ENCODE results near the gene MAST4. TPM values are rescaled to one million over a fixed set of nuclear protein-coding genes. Genes with fewer than 3 reads are reported as not detected.
"Not testable (repeated sequence)": the region's sequence is repeated elsewhere in the genome, so short reads cannot be mapped to it uniquely, and the experiment has no call there.

Gene MAST4
- total RNA-seq, 5 donors from 2014 or later (not counting 1 experiment from before 2014, with no cell fraction given): 26.1 to 35.5 (median 32.0) TPM

- 86% methylated on average over 1 of the region's 5 CpGs for WGBS (ENCODE audit: insufficient coverage)
- CTCF ChIA-PET: no interaction called here
These were observed 149.1 kb downstream of the MAST4 start for GRCh38 chr5:66745297-66745696.

DNA sequence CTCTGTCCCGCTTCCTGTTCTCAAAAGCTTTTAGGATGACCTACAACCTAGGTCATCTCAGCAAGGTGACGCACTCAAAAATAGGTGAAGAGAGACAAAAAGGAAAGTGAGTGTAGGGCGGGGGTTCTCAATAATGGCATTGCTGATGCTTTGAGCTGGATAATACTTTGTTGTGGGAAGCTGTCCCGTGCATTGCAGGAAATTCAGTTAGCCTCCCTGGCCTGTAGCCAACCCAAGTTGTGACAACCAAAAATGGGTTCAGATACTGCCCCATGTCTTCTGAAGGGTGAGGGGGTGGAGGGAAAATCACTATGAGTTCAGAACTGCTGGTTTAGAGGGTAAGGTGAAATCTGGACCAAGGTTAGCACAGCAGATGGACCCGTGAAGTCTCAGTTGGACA lies 151.4 kb downstream of the MAST4 start:
- Mint-ChIP-seq H3K36me3 (no peaks in the 10 kb centered on the region), H3K27me3 (peaks cover 23 to 26% of the 10 kb centered on the region in 2 donors), H3K4me3 (no peak overlapping the region), H3K9me3 (no peaks in the 10 kb centered on the region), H3K4me1 (peaks cover 0 to 8% (median 2%) of the 10 kb centered on the region in 3 donors), H3K27ac (no peak overlapping the region)
- DNase-seq (peak in 1 of 35 experiments; percentile 1), ATAC-seq (replicated peaks in 1 of 4) (no peak)
- Histone ChIP-seq H3K4me1 (ENCODE audit: control insufficient read depth in 1 of 2, extremely low read depth in 1 of 2, insufficient read depth in 2 of 2, low read length in 2 of 2) (peaks cover 0 to 2% of the 10 kb centered on the region in 2 experiments), H3K9me3 (no peaks in the 10 kb centered on the region), H3K36me3 (ENCODE audit: control insufficient read depth in 2 of 2, extremely low read depth in 1 of 2, insufficient read depth in 1 of 2, low read length in 1 of 2) (no peaks in the 10 kb centered on the region), H3K27me3 (replicated peaks in 1 of 2; ENCODE audit: control insufficient read depth in 2 of 2, extremely low read depth in 1 of 2, insufficient read depth in 2 of 2, low read length in 1 of 2) (no peaks in the 10 kb centered on the region), H3K4me3 (ENCODE audit: control insufficient read depth in 1 of 2, extremely low read depth in 1 of 2, low read length in 1 of 2) (no peak overlapping the region), H3K27ac (ENCODE audit: low read length) (no peak overlapping the region)
- WGBS (ENCODE audit: insufficient coverage): 39% methylated on average over 3 of the region's 5 CpGs
- ChIA-PET POLR2A (no interaction called here), CTCF (no interaction called here)

More at GRCh38 chr5:66745297-66745696, 149.1 kb downstream of the MAST4 start:
- Mint-ChIP-seq H3K4me1 (peaks cover 0 to 9% (median 2%) of the 10 kb centered on the region in 3 donors), H3K4me3 (no peak overlapping the region), H3K36me3 (no peaks in the 10 kb centered on the region), H3K9me3 (no peaks in the 10 kb centered on the region), H3K27ac (no peak overlapping the region), H3K27me3 (peaks cover 23 to 28% of the 10 kb centered on the region in 2 donors)
- H3K36me3 ChIP-seq (ENCODE audit: control insufficient read depth in 2 of 2, extremely low read depth in 1 of 2, insufficient read depth in 1 of 2, low read length in 1 of 2): no peaks in the 10 kb centered on the region
- no peak overlapping the region for H3K27ac ChIP-seq (ENCODE audit: low read length)
- H3K4me1 ChIP-seq (ENCODE audit: control insufficient read depth in 1 of 2, extremely low read depth in 1 of 2, insufficient read depth in 2 of 2, low read length in 2 of 2): peaks cover 0 to 2% of the 10 kb centered on the region in 2 experiments
- peaks cover 0 to 2% of the 10 kb centered on the region in 2 experiments for H3K27me3 ChIP-seq (replicated peaks in 1 of 2; ENCODE audit: control insufficient read depth in 2 of 2, extremely low read depth in 1 of 2, insufficient read depth in 2 of 2, low read length in 1 of 2)
- no peak overlapping the region for H3K4me3 ChIP-seq (ENCODE audit: control insufficient read depth in 1 of 2, extremely low read depth in 1 of 2, low read length in 1 of 2)
- POLR2A ChIA-PET: no interaction called here
- DNase-seq (no peak), ATAC-seq (replicated peaks in 1 of 4) (no peak)
- no peaks in the 10 kb centered on the region for H3K9me3 ChIP-seq

DNA sequence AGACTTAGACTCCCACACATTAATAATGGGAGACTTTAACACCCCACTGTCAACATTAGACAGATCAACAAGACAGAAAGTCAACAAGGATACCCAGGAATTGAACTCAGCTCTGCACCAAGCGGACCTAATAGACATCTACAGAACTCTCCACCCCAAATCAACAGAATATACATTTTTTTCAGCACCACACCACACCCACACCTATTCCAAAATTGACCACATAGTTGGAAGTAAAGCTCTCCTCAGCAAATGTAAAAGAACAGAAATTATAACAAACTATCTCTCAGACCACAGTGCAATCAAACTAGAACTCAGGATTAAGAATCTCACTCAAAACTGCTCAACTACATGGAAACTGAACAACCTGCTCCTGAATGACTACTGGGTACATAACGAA lies 156.5 kb downstream of the MAST4 start:
- CTCF ChIA-PET; H3K4me3 ChIP-seq (ENCODE audit: control insufficient read depth in 1 of 2, extremely low read depth in 1 of 2, low read length in 1 of 2); H3K27ac Mint-ChIP-seq; H3K36me3 ChIP-seq (ENCODE audit: control insufficient read depth in 2 of 2, extremely low read depth in 1 of 2, insufficient read depth in 1 of 2, low read length in 1 of 2); H3K4me1 ChIP-seq (ENCODE audit: control insufficient read depth in 1 of 2, extremely low read depth in 1 of 2, insufficient read depth in 2 of 2, low read length in 2 of 2); DNase-seq; H3K4me3 Mint-ChIP-seq; H3K27me3 ChIP-seq (replicated peaks in 1 of 2; ENCODE audit: control insufficient read depth in 2 of 2, extremely low read depth in 1 of 2, insufficient read depth in 2 of 2, low read length in 1 of 2); H3K9me3 ChIP-seq; H3K9me3 Mint-ChIP-seq; ATAC-seq (replicated peaks in 1 of 4); H3K36me3 Mint-ChIP-seq; POLR2A ChIA-PET; H3K4me1 Mint-ChIP-seq; H3K27ac ChIP-seq (ENCODE audit: low read length): not testable (repeated sequence)
- H3K27me3 Mint-ChIP-seq: peaks cover 13 to 16% of the 10 kb centered on the region in 2 donors
- no CpG with 5 or more reads among the region's 2 CpGs for WGBS (ENCODE audit: insufficient coverage)

DNA sequence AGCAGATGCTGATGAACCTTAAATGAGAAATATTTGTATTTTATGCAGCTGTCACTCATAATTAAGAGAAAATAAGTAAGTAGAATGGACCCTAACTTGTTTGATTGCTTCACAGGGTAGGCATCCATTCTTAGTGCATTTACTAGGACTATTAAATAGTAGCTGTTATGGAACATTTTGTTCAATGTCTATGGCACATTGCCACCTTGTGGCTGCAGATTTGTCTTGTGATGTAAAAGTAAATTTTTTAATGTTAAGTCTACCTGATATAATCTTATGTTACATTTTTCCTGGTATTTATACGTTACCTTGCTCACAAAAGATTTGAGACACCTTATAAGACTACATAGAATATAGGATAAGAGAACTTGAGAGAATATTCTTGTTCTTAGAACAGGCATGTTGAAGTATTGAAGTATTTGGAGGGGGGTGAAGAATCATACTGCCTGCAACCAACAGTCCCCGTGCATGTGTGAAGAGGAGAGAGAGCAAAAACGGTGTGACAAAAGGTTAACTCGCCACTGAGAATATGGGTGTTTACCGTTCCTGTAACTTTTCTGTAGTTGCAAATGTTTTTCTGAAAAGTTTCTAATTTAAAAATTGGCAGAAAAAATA lies 161.1 kb downstream of the MAST4 start:
- no peak overlapping the region for H3K4me3 ChIP-seq (ENCODE audit: control insufficient read depth in 1 of 2, extremely low read depth in 1 of 2, low read length in 1 of 2)
- H3K4me1 Mint-ChIP-seq: no peaks in the 10 kb centered on the region
- DNase-seq (peak in 19 of 35 experiments; percentile 1 to 51 (median 7)), ATAC-seq (replicated peaks in 1 of 4) (no peak)
- H3K27me3 ChIP-seq (replicated peaks in 1 of 2; ENCODE audit: control insufficient read depth in 2 of 2, extremely low read depth in 1 of 2, insufficient read depth in 2 of 2, low read length in 1 of 2): peaks cover 0 to 2% of the 10 kb centered on the region in 2 experiments
- H3K4me3 Mint-ChIP-seq: no peak overlapping the region
- no peaks in the 10 kb centered on the region for H3K9me3 ChIP-seq
- 48% methylated on average over 2 of the region's 5 CpGs for WGBS (ENCODE audit: insufficient coverage)
- H3K27ac Mint-ChIP-seq: no peak overlapping the region
- POLR2A ChIA-PET: interaction anchor here in 1 of 2 donors (0.6 kb wide), 1 partner anchor 13 kb away, joined by 4 read pairs; no protein-coding TSS in a partner anchor
- no peaks in the 10 kb centered on the region for H3K4me1 ChIP-seq (ENCODE audit: control insufficient read depth in 1 of 2, extremely low read depth in 1 of 2, insufficient read depth in 2 of 2, low read length in 2 of 2)
- no peaks in the 10 kb centered on the region for H3K9me3 Mint-ChIP-seq
- H3K27me3 Mint-ChIP-seq: peaks cover 10 to 19% of the 10 kb centered on the region in 2 donors
- CTCF ChIA-PET: interaction anchor here (0.6 to 1.5 kb wide), 9 partner anchors 340 to 1013 kb away, joined by 3 to 12 read pairs (median 4); no protein-coding TSS in a partner anchor
- no peaks in the 10 kb centered on the region for H3K36me3 ChIP-seq (ENCODE audit: control insufficient read depth in 2 of 2, extremely low read depth in 1 of 2, insufficient read depth in 1 of 2, low read length in 1 of 2)
- no peaks in the 10 kb centered on the region for H3K36me3 Mint-ChIP-seq
- H3K27ac ChIP-seq (ENCODE audit: low read length): no peak overlapping the region

GRCh38 chr5:66757834-66758371 lies 161.7 kb downstream of the MAST4 start:
- WGBS (ENCODE audit: insufficient coverage): no CpG with 5 or more reads among the region's 3 CpGs

GRCh38 chr5:66769030-66769733 lies 173.0 kb downstream of the MAST4 start:
- ChIA-PET POLR2A (no interaction called here), CTCF (interaction anchor here in 1 of 2 donors (0.8 kb wide), 1 partner anchor 9 kb away, joined by 3 read pairs; no protein-coding TSS in a partner anchor)
- Mint-ChIP-seq H3K36me3 (no peaks in the 10 kb centered on the region), H3K27ac (no peak overlapping the region), H3K4me1 (no peaks in the 10 kb centered on the region), H3K27me3 (peaks cover 0 to 9% of the 10 kb centered on the region in 2 donors), H3K9me3 (no peaks in the 10 kb centered on the region), H3K4me3 (no peak overlapping the region)
- ATAC-seq (replicated peaks in 1 of 4) (no peak), DNase-seq (no peak)
- no peaks in the 10 kb centered on the region for H3K4me1 ChIP-seq (ENCODE audit: control insufficient read depth in 1 of 2, extremely low read depth in 1 of 2, insufficient read depth in 2 of 2, low read length in 2 of 2)
- H3K27ac ChIP-seq (ENCODE audit: low read length): no peak overlapping the region
- no peaks in the 10 kb centered on the region for H3K36me3 ChIP-seq (ENCODE audit: control insufficient read depth in 2 of 2, extremely low read depth in 1 of 2, insufficient read depth in 1 of 2, low read length in 1 of 2)
- 93% methylated on average over 7 of the region's 9 CpGs for WGBS (ENCODE audit: insufficient coverage)
- no peak overlapping the region for H3K4me3 ChIP-seq (ENCODE audit: control insufficient read depth in 1 of 2, extremely low read depth in 1 of 2, low read length in 1 of 2)
- no peaks in the 10 kb centered on the region for H3K27me3 ChIP-seq (replicated peaks in 1 of 2; ENCODE audit: control insufficient read depth in 2 of 2, extremely low read depth in 1 of 2, insufficient read depth in 2 of 2, low read length in 1 of 2)
- H3K9me3 ChIP-seq: no peaks in the 10 kb centered on the region

More at GRCh38 chr5:66757834-66758371, 161.7 kb downstream of the MAST4 start:
- no peak overlapping the region for H3K4me3 ChIP-seq (ENCODE audit: control insufficient read depth in 1 of 2, extremely low read depth in 1 of 2, low read length in 1 of 2)
- no peaks in the 10 kb centered on the region for H3K4me1 ChIP-seq (ENCODE audit: control insufficient read depth in 1 of 2, extremely low read depth in 1 of 2, insufficient read depth in 2 of 2, low read length in 2 of 2)
- no peaks in the 10 kb centered on the region for H3K9me3 Mint-ChIP-seq
- H3K27me3 Mint-ChIP-seq: peaks cover 10 to 19% of the 10 kb centered on the region in 2 donors
- H3K36me3 Mint-ChIP-seq: no peaks in the 10 kb centered on the region
- H3K4me1 Mint-ChIP-seq: no peaks in the 10 kb centered on the region
- no peak overlapping the region for H3K4me3 Mint-ChIP-seq
- no peak overlapping the region for H3K27ac ChIP-seq (ENCODE audit: low read length)
- peaks cover 0 to 2% of the 10 kb centered on the region in 2 experiments for H3K27me3 ChIP-seq (replicated peaks in 1 of 2; ENCODE audit: control insufficient read depth in 2 of 2, extremely low read depth in 1 of 2, insufficient read depth in 2 of 2, low read length in 1 of 2)
- DNase-seq: no peak
- no peaks in the 10 kb centered on the region for H3K36me3 ChIP-seq (ENCODE audit: control insufficient read depth in 2 of 2, extremely low read depth in 1 of 2, insufficient read depth in 1 of 2, low read length in 1 of 2)
- CTCF ChIA-PET: interaction anchor here (0.6 to 1.5 kb wide), 7 partner anchors 340 to 1014 kb away, joined by 3 to 12 read pairs (median 4); no protein-coding TSS in a partner anchor
- no peak for ATAC-seq (replicated peaks in 1 of 4)
- no peaks in the 10 kb centered on the region for H3K9me3 ChIP-seq
- POLR2A ChIA-PET: interaction anchor here in 1 of 2 donors (0.6 kb wide), 1 partner anchor 13 kb away, joined by 4 read pairs; no protein-coding TSS in a partner anchor
- no peak overlapping the region for H3K27ac Mint-ChIP-seq
